D341Med (cell line): ENCODE measurements around the gene EFEMP2.

Source experiments
- DNase-seq: peaks from one replicate; pipeline ENCODE4 v3.0.0; 2012; ENCODE audit warnings: low spot score

Gene EFEMP2

DNA sequence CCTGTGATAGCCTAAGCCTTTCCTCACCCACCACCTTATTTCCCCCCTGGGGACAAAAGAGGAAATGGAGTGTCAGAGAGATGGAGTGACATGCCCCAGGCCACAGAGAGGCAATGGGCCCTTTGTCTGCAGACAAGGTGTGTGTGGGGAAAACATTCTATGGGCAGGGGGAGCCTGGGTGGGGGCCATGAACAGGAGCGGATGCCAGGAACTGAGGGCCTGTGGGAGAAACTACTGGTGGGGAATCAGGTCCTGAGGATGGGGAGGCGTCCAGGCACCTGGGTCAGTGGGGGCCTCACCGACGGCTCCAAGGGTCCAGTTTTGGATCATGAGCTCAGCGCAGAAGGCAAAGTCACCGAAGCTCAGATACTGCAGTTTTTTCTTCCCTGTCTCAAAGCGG, 12.6 kb upstream of the EFEMP2 start:
- DNase-seq = no peak

GRCh38 chr11:65884716-65885092, 12.1 kb upstream of the EFEMP2 start:
- DNase-seq = peak; percentile 86

DNA sequence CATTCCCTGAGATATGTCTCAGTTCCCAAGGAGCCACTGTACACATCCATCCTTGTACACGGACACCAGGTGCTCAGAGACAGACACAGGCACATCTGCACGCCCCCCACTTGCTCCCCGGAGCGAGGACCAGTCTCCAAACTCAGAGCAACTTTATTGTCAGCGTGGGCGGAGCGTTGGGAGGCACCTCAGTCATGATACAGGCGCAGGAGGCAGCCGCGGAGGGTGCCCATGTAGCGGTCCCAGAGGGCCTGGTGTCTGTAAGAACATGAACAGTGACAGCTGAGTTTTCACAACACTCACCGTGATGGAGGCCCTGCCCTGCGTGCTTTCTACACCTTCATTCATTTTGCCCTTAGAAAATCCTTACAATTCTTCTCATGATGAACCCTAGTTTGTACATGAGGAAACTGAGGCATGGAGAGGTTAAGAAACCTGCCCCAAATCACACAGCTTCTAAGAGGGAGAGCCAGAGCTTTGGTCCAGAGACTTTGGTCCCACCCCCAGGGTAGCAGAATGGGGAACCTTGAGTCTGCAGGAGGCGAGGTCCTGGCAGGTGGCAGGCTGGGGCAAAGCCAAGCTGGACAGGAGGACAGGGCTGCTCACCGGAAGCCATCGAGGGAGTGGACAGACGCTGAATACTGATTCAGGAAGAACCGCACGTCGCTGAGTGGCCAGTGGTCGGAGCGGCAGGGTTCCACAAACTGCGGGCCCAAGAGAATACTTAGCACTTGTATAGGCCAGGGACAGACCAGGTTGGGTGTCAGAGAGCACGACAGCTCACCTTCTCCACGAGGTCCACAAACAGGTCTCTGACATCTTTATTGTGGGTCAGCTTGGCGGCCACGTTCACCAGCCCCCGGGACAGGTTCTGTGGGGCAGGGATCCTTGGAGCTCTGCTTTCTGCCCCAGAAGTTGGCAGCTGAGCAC, 11.5 kb upstream of the EFEMP2 start:
- no peak for DNase-seq

DNA sequence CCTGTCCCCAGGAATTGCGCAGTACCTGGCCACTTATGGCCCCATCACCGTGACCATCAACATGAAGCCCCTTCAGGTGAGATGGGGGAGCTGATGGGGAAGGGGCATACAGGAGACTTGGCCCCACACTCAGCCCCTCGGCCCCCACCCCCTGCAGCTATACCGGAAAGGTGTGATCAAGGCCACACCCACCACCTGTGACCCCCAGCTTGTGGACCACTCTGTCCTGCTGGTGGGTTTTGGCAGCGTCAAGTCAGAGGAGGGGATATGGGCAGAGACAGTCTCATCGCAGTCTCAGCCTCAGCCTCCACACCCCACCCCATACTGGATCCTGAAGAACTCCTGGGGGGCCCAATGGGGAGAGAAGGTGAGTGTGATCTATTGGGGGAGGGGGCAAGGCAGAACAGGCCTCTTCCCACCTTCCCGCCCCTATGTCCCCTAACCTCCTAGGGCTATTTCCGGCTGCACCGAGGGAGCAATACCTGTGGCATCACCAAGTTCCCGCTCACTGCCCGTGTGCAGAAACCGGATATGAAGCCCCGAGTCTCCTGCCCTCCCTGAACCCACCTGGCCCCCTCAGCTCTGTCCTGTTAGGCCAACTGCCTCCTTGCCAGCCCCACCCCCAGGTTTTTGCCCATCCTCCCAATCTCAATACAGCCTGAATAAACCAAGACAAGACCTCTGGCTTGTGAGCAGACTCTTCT, 10.6 kb upstream of the EFEMP2 start:
- no peak for DNase-seq

DNA sequence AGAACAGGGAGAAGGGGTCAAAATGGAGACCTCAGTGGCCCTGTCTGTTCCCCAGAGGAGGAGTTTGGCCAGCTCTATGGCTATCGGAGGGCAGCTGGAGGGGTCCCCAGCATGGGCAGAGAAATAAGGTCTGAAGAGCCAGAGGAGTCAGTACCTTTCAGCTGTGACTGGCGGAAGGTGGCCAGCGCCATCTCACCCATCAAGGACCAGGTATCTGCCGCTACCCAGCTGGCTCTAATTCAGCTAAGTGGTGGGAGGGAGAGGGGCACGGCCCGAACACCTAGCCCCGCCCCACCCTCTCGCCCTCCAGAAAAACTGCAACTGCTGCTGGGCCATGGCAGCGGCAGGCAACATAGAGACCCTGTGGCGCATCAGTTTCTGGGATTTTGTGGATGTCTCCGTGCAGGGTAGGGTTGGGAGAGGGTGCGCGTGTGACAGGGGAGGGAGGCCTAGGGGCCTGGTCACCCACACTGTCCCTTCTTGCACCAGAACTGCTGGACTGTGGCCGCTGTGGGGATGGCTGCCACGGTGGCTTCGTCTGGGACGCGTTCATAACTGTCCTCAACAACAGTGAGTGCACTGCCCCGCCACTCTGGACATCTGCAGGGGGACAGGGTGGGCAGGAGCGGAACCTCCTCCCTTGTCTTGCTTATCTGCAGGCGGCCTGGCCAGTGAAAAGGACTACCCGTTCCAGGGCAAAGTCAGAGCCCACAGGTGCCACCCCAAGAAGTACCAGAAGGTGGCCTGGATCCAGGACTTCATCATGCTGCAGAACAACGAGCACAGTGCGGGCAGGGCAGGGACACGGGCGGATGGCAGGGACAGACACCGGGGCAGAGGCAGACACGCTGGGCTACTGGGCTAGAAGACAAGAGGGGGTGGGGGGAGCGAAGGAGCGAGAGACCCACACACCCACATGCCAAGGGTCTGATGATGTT, 9.8 kb upstream of the EFEMP2 start:
- DNase-seq = no peak

DNA sequence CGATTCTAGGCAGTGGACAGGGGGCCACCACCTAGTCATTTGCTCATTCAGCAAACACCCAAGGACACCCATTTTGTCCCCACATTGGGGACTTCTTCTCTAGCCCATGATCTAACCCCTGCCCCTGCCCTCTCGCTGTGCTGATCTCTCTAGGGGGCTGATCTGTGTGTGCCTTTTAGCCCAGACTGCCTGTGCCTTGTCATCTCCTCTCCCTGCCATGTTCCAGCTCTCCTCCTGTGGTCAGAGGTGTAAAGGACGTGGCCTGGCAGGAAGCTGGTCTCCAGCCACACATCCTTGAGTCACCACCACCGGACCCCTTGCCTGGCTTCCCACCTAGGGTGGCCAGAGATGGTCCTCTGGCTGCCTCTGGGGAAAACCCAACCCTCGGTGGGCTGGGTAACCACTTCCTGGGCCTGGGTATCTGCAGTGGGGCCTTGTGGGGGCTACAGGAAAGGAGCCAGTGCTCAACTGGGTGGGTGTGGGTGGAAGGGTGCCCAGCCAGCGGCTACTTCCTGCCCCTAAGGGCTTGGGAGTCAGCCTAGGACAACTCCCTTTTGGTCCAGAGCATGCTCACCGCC, 8.3 kb upstream of the EFEMP2 start:
- no peak for DNase-seq

DNA sequence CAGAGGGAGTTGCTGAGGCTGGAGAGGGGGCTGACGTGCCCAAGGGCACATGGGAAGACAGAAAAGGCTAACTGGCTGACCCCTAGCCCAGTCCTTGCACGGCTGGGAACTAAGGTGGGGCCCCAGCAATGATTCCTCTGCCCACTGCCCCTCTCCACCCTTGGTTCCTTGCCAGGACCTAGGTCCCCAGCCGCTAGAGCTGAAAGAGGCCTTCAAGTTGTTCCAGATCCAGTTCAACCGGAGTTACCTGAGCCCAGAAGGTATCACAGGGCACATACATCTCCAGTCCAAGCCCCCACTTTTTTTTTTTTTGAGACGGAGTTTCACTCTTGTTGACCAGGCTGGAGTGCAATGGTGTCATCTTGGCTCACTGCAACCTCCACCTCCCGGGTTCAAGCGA, 7.4 kb upstream of the EFEMP2 start:
- no peak for DNase-seq

- no peak for DNase-seq
Observed at GRCh38 chr11:65879617-65880016, 7.0 kb upstream of the EFEMP2 start, which contains the start of gene CTSW. CTSW (plus strand) TSS chr11:65879837; CDS start chr11:65879855, 18 bp downstream.

DNA sequence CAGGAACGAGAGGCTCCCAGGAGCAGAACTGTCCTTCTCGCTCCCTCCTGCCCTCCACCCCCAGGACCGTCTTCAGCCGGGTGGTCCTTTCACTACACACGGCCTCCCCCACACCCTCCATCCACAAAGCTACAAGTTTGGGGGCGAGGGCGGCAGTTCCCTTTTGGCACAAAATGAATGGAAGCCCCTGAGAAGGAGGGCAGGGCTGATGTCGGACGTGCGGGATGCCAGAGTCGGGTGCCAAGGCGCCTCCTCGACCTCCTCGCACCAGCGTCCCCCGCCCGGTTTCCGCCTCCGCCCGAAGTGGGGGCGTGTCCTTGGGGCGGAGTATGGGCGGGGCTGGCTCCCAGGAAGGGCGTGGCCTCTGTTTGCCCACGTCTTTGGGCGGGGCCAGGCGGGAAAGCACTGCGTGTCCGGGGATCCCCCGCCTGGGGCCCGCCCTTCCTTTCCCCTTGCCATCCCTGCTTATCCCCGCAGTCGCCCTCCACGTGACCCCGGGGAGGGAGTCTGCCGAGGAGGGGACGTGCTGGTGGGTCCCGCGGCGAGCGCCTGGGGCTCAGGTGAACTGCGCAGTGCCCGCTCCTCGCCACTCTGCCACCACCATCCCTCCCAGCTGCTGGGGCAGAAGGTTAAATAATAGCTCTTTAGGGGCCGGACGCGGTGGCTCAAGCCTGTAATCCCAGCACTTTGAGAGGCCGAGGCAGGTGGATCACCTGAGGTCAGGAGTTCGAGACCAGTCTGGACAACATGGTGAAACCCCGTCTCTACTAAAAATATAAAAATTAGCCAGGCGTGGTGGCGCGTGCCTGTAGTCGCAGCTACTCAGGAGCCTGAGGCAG, 937 bp upstream of the EFEMP2 start:
- DNase-seq = peak; percentile 98

DNA sequence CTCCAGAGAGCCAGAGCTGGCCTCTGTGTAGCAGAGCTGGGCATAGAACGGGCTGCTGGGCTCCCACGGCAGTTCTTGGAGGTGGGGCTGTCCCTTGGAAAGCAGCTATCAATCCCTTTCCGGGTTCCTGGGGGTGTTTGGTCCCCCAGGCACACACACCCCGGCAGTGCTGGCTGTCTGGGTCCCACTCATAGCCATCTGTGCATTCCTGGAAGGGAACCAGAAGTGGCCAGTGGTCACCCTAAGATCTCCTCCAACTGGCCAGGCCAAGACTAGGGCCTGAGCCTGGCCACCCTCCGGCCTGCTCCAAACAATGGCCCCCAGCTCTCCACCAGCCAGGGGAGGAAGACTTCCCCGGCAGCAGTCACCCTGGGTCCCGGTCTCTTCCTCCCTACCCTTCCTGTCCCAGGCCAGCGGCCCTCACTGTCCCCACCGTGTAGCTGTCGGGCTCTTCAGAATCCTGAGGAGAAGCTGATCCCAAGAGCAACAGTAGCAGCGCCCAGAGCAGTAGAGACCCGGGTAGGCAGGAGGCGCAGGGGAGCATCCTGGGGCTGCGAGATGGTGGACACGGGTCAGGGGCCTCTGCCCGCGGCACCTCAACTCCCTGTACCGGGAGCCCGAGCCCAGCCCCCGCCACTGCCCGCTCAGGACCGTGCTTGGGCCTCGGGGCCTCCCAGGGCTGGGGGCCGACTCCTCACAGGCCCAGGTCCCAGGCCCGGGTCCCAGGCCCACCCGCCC, 620 bp downstream of the EFEMP2 start:
- DNase-seq = no peak

DNA sequence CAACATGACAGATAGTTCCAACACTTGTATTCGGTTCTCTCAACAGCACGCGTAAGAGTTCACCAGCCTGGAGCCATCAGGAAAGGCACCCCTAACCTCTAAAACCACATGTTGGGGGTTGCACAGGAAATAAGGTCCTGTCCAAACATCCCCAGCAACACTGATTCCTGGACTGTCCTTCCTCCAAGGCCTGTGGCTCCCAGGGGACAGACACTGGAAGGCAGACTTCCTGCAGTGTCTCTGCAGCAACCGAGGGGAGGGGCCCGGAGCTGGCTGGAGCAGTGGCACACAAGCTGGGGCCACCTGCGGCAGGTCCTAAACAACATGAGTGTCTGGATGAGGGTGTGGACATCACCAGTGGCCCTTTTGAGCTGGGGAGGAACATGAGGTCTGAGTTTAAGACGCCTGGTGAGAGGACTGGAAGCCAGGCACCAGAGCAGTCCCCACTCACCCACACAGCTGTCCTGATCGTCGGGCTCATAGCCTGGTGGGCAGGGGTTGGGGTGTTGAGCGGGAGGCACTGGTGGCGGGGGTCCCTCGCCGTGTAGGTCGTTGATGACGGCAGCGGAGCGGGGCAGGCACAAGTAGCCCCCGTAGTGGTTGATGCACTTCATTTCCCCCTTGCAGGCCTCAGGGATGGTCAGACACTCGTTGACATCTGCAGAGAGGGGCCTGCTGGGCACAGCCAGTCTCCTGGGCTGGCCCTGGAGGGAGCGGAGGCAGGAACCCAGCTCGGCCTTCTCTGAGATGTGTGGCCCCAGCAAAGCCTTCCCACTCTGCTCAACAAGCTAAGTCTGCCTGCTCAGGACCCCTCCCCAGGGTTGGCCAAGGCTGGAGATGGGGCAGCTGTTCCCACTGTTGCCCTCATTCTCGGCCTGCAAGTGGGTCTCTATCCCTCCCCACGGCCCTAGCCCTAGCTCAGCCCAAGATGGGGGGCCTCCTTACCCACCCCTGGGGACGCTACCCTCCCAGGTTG, 1.6 kb downstream of the EFEMP2 start:
- DNase-seq = no peak

- no peak for DNase-seq
Observed at GRCh38 chr11:65870307-65870658, 2.3 kb downstream of the EFEMP2 start.

DNA sequence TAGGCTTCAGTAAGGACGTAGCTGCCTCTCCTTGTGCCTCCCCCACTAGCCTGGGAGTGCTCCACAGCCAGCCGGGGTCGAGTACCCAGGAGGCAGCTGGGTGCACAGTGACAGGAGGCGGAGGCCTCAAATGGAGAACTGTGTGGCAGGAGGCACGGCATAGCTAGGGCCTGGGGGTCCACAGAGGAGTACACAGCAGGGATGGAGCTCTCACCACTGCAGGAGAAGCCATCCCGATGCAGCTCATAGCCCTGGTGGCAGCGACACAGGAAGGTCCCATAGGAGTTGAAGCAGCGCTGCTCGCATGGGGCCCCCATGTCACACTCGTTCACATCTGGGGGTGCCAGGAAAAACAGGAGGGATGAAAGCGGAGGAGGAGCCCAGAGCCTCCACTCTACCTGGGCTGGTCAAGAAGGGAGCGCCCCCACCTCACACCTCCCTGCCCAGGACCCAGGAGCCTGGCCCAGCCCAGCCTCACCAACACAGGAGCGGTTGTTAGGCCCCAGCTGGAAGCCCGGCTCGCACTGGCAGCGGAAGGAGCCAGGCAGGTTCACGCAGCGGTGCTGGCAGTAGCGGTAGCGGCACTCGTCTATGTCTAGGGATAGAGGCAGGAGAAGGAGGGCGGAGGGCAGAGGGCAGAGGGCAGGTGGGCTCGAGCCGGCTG, 2.8 kb downstream of the EFEMP2 start:
- DNase-seq = no peak

GRCh38 chr11:65868907-65869306, 3.7 kb downstream of the EFEMP2 start:
- DNase-seq = no peak

DNA sequence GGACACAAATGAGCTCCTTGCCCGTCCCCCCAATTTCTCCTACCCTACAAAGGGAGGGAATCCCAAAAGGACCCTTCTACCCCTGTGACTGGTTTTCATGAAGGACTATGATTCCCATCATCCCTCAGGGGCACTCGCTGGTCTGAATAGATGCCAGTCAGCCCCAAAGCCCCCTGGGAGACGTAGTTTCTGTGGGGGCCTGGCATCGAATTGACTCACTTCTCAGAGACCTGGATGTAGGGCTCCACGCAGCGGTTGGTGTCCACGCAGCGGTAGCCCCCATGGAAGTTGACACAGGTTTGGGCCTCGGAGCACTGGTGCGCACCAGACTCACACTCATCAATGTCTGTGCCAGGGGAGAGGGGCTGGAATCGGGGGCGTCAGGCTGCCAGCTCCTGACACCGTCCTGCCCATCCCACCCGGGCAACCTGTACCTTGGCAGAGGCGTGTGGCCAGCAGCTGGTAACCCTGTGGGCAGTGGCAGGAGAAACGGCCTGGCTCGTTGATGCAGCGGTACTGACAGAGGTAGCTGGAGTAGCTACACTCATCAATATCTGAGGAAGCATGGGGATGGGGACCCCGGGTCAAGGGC, 4.4 kb downstream of the EFEMP2 start:
- DNase-seq = peak; percentile 59

GRCh38 chr11:65867284-65868071, 5.1 kb downstream of the EFEMP2 start:
- no peak for DNase-seq
